NCI-H524 (cell line): Measurements from ENCODE around the gene PACS2.
"Not testable (repeated sequence)": the region's sequence is repeated elsewhere in the genome, so short reads cannot be mapped to it uniquely, and the experiment has no call there.

ENCODE experiments used
- DNase-seq, 2 experiments: peaks; one replicate each; lab custom pipeline; 2025; lab: John Stamatoyannopoulos, UW

The PACS2 gene

DNA sequence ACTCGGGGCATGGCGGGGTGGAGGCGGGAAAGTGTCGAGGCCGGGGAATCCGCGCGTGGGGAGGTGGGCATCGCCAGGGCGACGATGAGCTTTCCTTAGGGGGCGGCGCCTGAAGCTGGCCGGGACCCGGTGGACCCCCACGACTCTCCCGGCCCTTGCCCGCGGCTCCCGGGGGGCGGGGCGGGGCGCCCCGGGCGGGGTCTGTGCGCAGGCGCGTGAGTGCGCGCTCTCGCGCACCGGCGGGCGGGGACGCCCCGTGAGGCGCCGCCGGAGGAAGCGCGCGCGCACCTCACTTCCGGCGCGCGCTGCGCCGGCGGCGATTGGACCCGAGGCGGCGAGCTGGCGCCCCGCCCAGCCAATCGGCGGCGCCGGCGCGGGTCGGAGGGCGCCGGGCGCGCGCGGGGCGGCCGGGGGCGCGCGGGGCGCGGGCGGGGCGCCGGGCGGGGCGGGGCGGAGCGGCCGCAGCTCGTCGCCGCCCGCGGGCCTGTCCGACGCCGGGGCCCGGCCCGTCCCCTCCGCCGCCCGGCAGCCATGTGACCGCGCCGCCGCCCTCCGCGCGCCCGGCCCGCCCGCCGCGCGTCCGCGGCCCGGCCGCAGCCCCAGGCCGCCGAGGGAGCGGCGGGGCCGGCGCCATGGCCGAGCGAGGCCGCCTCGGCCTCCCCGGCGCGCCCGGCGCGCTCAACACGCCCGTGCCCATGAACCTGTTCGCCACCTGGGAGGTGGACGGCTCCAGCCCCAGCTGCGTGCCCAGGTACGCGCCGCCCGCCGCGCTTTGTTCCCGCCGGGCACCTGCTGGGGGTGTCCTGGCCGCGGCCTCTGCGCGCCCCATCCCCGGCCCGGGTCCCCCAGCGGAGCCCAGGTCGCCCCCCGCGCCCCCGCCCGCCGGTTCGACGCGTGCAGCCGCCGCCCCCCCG lies at the start of gene PACS2:
Gene PACS2 (plus strand): TSS at position 462 of the 914 bp plus-strand sequence. CDS start 171 bp downstream, at position 633.
- DNase-seq: peak; percentile 71 to 95

DNA sequence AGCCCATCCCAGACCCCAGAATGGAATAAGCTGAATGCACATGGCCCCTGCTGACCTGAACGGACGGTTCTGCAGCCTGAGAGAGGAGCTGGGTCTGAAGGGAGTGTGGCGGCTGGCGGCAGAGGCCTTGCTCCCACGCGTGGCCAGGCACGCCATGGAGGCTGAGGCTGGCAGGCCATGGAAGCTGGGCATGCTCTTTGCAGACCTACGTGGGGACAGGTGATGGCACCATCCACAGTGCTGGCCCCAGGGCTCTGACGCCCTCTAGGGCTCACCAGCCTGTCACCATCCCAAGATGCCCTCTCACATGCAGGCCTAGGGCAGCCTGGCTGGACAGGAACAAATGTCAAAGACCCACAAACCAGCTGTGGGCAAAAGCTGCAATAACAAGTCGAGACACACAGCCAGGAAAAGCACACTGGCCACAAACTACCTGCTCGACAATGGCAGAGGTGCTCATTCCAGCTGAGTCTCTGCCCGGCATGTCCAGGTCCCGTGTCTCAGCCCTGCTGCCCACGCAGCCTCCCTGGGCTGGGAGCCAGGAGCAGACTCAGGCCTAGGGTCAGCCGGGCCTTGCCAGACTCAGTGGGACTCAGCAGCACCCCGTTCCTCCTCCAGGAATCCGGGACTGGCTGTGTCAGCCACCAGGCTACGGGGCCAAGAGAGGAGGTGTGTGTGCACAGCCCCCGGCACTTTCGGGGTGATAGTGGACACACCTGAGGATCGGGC lies 46.6 kb upstream of the PACS2 start:
- DNase-seq: peak in 1 of 2 experiments; percentile 42

DNA sequence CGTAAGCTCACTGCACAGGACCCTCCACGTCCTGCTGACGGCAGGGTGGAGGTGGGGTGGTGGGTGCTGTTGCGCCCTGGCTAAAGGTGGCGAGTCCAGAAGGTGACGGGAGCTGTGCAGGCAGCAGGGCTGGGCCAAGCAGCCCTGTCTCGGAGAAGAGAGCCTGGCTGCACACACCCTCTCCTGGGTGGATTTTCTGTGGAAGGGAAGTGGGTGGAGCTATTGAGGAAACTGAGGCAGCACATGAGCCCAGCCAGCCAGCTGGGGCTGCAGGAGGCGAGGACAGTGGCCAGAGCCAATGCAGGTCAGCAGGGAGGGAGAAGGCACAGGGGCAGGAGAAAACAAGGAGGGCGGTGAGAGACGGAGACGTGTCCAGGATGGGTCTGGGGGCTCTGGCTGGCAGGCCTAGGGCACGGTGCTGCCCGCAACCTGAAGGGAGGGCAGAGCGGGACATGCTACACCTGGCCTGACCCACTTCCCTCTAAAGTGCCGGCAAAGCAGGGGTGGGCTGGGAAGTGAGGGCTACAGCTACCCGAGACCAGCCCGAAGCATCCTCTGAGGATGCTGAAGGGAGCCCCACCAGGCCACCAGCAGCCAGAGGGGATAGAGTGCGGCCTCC lies 45.7 kb upstream of the PACS2 start:
- no peak for DNase-seq

DNA sequence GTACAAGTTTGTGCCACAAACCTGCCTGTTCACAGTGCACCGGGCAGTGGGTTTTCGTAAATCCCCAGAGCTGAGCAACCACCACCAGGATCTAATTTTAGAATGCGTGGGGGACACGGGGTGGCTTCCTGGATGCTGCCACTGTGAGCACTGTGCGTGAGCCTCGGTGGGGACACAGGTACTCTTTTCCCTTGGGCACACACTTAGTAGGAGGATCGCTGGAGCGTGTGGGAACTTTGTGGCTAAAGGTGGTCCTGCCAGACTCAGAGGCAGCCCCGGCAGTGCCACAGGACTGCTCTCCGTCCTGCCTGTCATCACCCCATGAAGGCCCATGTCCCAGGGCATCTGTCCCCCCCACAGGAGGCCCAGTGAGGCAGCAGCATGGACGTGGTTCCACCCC lies 45.1 kb upstream of the PACS2 start:
- DNase-seq: no peak

DNA sequence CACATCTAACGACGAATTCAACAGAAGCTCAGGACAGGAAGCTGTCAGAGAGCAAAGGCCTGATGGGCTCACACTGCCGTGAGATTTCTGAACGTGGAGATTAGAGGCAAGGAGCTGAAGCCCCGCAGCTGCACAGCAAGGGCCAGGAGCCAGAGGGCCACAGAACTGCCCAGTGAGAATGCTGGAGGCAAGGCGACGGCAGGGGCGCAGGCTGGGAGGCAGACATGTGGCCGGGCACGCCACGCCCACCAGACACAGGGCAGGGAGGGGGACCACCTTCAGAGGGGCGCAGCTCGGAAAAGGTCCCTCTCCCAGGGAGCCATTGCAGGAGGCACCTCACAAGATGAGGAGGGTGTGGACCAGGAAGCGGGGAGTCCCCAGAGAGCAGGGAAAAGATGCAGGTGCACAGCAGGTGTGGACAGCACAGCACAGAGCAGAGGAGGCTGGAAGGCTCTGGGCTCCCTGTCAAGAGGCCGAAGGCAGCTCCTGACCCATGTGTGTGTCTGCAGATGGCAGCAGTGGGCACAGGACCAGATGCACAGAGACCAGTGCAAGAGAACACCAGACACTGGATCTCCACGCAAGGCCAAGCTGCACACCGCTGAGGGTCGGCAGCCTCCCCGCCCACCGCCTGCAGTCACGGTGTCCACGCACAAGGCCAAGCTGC lies 43.2 kb upstream of the PACS2 start:
- peak in 1 of 2 experiments; percentile 18 for DNase-seq

DNA sequence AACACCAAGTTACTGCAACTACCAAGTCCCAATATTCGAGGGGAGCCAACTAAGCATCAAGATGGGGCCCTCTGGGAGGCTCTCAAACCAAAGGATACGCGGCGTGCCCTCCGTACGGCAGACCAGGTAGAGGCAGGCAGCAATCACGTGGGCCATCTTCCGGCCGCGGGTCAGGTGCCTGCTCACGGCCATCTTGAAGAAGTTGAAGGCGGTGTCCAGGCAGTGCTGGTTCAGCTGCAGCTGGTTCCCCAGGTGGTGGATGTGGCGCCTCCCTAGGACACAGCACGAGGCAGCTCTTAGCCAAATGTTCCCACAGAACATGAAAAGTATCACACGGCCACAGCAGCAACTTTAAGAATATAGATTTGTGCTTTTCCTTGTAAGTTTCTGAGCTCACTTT lies 41.9 kb upstream of the PACS2 start:
- no peak for DNase-seq

DNA sequence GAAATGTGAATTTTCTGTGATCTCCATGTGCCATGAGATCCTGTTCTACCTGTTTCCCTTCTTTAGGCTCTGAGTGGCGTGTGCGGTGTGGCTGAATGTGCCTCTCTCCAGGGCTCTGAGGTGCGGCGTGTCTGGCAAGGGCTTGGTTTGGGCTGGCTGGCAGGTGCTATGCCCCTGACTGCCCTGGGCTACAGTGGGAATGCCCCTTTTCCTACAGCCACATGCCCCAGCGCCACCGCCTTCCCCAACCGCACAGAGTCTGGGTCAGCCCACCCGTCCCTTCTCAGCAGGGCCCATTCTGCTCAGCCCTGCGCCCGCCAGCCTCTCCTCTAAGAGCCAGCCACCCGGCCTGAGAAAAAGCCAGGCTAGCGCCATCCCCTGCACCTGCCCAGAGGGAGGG lies 41.5 kb upstream of the PACS2 start:
- no peak for DNase-seq

DNA sequence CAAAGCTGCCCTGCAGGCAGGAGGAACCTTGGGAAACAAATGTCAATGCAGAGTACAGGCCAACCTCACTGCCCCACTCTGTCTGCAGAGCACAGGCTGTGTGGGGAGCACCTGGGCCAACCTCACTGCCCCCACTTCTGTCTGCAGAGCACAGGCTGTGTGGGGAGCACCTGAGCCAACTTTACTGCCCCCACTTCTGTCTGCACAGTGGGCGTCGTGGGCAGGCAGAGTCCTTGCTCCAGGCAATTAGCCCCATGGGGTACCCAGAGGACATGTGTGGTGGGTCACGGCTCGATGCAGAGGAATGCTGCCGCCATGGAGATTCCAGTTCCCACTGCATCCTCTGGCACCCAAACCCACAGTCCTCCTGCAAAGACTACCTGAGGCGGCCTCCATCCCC lies 39.9 kb upstream of the PACS2 start:
- no peak for DNase-seq

DNA sequence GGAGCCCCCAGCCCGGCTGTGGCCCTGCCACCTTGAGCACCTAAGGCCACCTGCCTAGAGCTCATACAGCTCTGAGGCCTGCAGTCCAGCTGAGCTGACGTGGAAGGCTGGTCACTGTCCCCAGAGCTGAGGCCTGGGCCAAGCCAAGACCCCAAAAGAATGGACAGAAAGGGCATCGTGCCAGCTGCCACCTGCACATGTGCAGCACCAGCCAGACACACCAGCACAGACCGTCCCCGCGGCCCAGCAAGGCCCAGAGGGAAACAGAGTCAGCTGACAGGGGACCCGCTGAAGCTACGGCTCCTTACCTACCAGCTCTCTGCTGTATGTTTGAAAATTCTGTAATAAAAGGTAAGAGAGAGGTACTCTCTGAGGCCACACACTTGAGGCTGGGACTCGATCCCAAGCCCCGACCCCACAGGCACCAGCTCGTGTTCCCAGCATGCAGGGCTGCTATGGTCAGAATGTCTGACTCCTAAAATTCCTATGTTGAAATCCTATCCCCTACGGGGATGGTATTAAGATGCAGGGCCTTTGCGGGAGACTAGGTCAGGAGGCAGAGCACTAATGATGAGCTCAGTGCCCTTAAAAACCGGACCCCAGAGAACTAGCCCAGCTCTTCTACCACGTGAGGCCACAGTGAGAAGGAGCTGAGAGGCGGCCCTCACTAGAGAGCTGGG lies 39.1 kb upstream of the PACS2 start:
- no peak for DNase-seq

DNA sequence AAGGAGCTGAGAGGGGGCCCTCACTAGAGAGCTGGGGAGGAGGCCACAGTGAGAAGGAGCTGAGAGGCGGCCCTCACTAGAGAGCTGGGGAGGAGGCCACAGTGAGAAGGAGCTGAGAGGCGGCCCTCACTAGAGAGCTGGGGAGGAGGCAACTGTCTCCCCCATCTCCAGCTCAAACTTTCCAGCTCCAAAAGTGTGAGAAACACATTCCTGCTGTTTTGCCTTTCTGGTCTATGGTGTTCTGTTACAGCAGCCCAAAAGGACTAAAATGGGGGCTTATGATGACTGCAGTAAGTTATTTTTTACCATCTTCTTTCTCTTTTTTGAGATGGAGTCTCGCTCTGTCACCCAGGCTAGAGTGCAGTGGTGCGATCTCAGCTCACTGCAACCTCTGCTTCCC lies 37.1 kb upstream of the PACS2 start:
- not testable (repeated sequence) for DNase-seq

DNA sequence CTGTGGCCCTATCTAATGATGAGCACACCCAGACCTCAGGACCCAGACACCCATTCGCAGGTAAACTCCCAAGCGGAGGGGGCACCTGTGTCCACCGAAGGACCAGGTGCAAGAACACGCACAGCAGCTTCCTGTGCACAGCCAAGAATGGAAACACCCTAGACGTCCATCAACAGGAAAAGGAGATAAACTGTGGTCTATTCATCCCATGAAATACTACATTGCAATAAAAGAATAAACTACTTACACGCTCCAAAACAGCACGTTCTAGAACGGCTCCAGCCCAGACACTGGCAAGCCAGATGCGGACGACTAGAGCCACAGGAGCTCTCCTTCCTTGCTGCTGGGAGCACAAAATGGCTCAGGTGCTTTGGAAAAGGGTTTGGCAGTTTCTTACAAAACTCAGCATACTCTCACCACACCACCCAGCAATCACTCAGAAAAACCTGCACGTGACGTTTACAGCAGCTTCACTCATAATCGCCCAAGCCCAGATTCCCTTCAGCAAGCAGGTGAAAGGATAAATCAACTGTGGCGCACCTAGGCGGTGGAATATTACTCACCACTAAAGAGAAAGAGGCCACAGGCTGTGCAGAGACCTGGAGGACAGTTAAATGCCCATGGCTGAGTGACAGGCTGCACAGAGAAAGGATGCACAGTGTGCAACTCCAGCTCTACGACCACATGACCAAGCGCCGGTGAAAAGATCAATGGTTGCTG lies 34.7 kb upstream of the PACS2 start:
- no peak for DNase-seq

DNA sequence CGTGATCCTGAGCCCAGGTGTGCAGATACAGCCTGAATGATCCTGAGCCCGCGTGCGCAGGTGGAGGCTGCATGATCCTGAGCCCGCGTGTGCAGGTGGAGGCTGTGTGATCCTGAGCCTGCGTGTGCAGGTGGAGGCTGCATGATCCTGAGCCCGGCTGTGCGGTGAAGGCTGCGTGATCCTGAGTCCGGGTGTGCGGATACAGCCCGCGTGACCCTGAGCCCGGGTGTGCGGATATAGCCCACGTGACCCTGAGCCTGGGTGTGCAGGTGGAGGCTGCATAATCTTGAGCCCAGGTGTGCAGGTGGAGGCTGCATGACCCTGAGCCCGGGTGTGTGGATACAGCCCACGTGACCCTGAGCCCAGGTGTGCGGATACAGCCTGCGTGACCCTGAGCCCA lies 34.0 kb upstream of the PACS2 start:
- no peak for DNase-seq

DNA sequence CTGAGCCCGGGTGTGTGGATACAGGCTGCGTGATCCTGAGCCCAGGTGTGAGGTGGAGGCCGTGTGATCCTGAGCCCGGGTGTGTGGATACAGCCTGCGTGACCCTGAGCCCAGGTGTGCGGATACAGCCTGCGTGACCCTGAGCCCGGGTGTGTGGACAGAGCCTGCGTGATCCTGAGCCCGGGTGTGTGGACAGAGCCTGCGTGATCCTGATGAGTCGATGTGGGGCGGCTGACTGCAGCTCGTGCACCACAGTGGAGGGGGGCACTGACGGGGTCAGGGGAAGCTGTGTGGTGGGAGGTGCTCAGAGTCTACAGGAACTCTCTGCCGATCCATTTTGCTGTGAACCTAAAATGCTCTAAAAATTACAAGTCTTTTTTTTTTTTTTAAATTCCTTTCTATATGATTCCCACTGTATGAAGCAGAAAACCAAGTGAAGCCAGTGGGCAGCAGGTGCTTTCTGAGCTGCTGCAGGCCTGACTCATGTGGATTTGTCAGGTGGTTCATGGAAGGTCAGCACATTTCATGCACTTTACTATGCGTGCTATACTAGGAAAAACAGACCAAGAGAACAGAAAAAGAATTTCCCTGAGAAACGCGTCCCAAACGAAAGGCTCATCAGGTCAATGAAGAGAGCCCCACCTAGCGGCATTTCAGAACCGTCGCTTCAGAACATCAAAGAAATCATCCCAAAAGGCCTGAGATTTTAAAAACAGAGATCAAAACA lies 33.0 kb upstream of the PACS2 start:
- peak; percentile 36 to 71 for DNase-seq

DNA sequence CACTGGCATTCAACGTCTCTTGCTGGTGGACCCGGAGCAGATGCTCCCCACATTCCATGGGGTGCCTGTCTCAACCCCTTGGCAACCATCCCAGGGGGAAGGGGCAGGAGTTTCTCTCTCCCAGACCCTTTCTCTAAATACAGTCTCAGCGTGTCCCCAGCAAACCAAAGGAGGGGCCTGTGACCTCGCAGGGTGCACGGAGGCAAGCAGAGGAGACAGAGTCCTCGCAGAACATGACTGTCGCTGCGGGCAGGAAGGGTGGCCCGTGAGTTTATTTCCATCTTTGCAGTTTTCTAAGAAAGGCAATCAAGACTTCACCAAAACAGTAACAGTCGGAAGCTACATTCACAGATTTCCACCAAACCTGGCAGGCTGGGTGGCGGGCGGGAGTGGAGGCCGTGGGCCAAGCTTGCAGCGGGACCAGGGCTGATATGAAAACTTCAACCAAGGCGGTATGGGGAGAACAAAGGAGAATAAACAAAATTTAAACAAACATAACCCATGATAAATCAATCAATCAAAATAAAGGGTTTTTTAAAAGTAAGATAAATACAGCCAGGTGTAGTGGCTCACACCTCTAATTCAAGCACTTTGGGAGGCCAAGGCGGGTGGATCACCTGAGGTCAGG lies 32.3 kb upstream of the PACS2 start:
- no peak for DNase-seq

DNA sequence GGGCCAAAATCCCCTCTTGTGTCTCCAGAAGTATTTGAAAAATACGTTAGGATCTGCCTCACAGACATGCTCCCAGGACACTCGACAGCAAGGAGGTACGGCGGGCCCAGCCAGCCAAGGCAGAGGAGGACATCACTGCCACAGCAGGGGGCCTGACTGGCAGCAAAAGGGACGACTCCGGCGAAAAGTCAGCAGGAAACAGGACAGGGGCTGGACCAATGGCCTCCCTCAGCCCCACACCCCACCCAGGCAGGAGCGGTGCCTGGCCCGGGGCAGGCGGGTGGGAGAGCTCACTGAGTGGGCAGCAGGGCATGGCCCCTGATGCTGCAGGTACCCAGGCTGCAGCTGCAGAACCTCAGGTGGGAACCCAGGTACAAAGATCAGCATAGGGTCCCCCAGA lies 31.5 kb upstream of the PACS2 start:
- DNase-seq: no peak

DNA sequence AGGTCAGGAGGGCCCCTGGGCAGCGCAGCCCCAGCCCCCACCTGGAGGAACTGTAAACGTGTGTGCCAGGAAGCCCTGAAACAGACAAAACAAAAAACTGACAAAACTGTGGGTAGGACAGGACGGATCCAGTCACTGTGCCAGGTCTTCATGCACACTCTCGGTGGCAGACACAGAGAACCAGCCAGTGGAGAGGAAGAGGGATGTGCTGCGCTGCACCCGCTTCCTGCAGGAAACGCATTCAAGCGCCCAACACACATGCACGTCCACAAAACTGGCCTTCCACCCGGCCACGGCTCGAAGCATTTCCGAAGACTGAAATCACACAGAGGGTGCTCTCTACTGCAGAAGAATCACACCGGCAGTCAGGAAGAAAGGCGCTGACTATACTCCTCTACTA lies 30.6 kb upstream of the PACS2 start:
- no peak for DNase-seq

DNA sequence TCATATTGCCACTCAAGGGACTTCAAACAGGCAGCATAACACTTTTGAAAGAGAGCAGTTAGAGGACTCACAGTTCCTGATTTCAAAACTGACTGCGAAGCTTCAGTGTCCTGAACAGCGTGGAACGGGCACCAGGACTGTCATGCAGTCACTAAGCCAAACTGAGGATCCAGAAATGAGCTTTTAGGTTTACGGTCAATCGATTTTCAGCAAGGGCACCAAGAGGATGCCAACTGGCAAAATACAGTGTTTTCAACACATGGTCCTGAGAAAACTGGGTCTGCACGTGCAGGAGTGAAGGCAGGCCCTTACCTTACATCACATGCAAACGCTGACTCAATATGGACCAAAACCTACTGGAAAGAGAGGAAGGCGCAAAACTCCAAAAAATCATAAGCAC lies 29.4 kb upstream of the PACS2 start:
- no peak for DNase-seq

DNA sequence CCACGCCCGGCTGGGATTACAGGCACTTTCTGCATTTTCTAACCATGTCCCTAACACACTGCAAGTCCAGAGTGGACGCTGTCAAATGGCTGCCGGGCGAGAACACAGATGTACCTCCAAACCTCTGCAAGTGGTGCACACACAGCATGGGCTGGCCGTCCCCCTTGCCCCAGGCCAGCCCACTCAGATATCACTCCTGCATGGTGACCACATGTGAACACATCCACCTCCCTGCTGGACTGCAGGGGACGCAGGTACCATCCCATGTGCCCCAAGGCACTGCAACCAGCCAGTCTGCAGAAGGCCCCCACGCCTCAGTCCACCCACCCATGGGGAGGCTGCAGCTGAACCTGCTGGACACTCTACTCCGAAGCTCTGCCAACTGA lies 27.8 kb upstream of the PACS2 start:
- no peak for DNase-seq

DNA sequence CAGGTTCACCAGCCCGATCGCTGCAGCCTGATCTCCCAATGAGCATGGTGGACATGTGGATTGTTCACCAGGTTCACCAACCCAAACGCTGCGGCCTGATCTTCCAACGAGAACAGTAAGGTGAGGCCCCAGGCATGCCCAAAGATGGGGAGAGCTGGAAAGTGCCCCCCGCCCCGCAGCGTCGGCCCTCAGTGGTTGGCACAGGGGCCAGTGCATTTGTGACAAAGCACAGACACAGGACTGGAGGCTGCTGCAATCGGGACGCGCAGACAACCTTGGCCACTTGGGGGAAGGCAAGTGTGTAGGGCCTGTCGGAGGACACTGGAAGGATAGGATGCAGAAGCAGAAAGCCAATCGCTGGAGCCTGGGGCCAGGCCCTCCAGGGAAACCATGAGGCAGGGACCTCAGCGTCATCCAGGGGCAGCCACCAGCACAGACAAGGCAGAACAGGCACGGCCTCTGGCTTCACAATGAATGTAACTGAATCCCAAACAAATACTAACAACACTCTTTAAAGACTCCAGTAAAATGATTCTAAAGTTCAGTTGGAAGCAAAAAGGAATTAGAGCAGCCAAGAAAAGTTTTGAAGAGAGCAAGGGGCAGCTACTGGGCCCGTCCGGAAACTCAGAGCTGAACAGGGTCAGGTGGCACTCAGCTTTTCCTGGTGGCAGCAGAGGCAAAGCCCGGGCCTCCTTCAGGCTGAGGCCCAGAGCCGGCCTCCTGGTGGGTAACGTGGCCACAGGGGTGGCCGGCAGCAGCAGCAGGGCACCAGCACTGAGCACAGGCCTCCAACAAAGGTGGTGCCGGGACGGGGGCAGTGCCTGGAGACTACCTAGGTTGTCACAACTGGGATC lies 27.1 kb upstream of the PACS2 start:
- DNase-seq: no peak
